Heart left ventricle (tissue), 13 donors: ENCODE results near the gene TTBK2.

Source experiments
- CTCF ChIP-seq, 12 donors: fragments of 200-600 bp; sonication (generic) in 4 of 12; IDR thresholded peaks; one replicate each; pipeline versions ENCODE4 v1.5.0 to v1.8.0; 2018 to 2022; ENCODE audit warnings: antibody characterized with exemption in 12 of 12, mild to moderate bottlenecking in 5 of 12
- POLR2A ChIP-seq, 2 donors: fragments of 450-650 bp; IDR thresholded peaks; one replicate each; pipeline ENCODE4 v1.6.1; 2017; ENCODE audit warnings: antibody characterized with exemption in 2 of 2, mild to moderate bottlenecking in 2 of 2, moderate library complexity in 2 of 2
- donor health status: ischemic (EF 13 %, LVEDD 7.1; RV severe dilation, severe dysfunction).
- donor health status: DM: no; HTN: yes; CAD: no.
- donor health status: DM: no; HTN: no; CAD: no.
- donor health status: ischemic (EF 25% LVEDD 6.9; RV normal size, moderate dysfunction).
- donor health status: ischemic (EF 25% LVEDD 5.7; RV mildly dilated, moderate dysfunction).
- donor health status: ischemic (EF 35%, LVEDD 5.7; RV mildly dilated, moderate dysfunction).
- donor health status: nonischemic (EF 11% LVEDD 7.7; RV severe dilation, severe dysfunction).
- donor health status: DM: yes; HTN: yes; CAD: no.
- donor health status: PGD.
- donor health status: ischemic (EF 29% LVEDD 5.4; RV normal size, mild dysfunction).
- donor health status: nonischemic (EF 23%, LVEDD 6.1; RV moderate dilation, normal function).

- TF ChIP-seq CTCF (IDR thresholded peaks at IDR 0.05) (no peak), POLR2A (IDR thresholded peaks at IDR 0.05) (no peak)
These were observed 51.9 kb downstream of the TTBK2 start for GRCh38 chr15:42868683-42869082.
